Lower lobe of right lung (tissue), 2 donors: ENCODE data around the gene ZNF615. TPM values are rescaled to one million over a fixed set of nuclear protein-coding genes. Genes with fewer than 3 reads are reported as not detected.
"Not testable (repeated sequence)": the region's sequence is repeated elsewhere in the genome, so short reads cannot be mapped to it uniquely, and the experiment has no call there.

Source experiments
- ATAC-seq, 2 donors: fragments of 200-7000 bp; cut with Tn5 transposase; one replicate each; pipeline ENCODE4 v1.9.1; 2020 to 2022; ENCODE audit warnings: mild to moderate bottlenecking in 2 of 2, moderate library complexity in 2 of 2
- DNase-seq: peaks from one replicate; pipeline ENCODE4 v3.0.0-alpha.2; 2020
- H3K27ac ChIP-seq: fragments of 200-600 bp; one replicate; pipeline ENCODE4 v1.8.0; 2022
- H3K27me3 ChIP-seq: fragments of 200-600 bp; one replicate; pipeline ENCODE4 v1.8.0; 2022; ENCODE audit warnings: low read depth
- H3K36me3 ChIP-seq: fragments of 200-600 bp; one replicate; pipeline ENCODE4 v1.8.0; 2022; ENCODE audit warnings: mild to moderate bottlenecking
- H3K4me1 ChIP-seq: fragments of 200-600 bp; one replicate; pipeline ENCODE4 v1.8.0; 2022
- H3K4me3 ChIP-seq: fragments of 200-600 bp; one replicate; pipeline ENCODE4 v1.8.0; 2022; ENCODE audit warnings: mild to moderate bottlenecking
- H3K9me3 ChIP-seq: fragments of 200-600 bp; one replicate; pipeline ENCODE4 v1.8.0; 2022
- intact Hi-C: fragments of 100-400 bp; cut with DNase I; formaldehyde crosslinking; loops from one replicate; pipeline ENCODE4 v1.11.0; 2022
- total RNA-seq: library from RNA; stranded (reverse); fragmentation: NEBNext Ultra II Directional; extraction: Animal tissue kit (Norgen Biotek cat#: 25700); gene quantifications from one replicate; pipeline ENCODE4 v1.2.1, GENCODE V29; 2021
- TF ChIP-seq, protein P1 (sequence below): fragments of 200-600 bp; IDR thresholded peaks from one replicate; pipeline ENCODE4 v1.8.0; 2022; ENCODE audit warnings: antibody characterized with exemption, mild to moderate bottlenecking
- donor health status: DM: no; HTN: yes; CAD: no; lungs with severe emphysema.

Gene ZNF615
- total RNA-seq, 1 donor from 2014 or later: 9.6 TPM

DNA sequence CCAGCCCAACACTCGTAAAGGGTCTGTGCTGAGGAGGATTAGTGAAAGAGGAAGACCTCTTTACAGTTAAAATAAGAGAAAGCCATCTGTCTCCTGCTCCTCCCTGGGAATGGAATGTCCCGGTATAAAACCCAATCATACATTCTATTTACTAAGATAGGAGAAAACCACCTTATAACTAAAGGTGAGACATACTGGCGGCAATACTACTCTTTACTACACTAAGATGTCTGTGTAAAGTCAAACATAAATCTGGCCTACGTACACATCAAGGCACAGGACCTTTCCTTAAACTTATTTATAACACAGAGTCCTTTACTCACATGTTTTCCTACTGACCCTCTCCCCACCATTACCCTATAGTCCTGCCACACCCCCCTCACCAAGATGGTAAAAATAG lies 24.6 kb downstream of the ZNF615 start:
- Histone ChIP-seq H3K9me3 (peaks cover 77% of the 10 kb centered on the region), H3K27ac (no peak overlapping the region), H3K27me3 (no peaks in the 10 kb centered on the region), H3K36me3 (peaks cover 14% of the 10 kb centered on the region), H3K4me1 (peaks cover 12% of the 10 kb centered on the region), H3K4me3 (no peak overlapping the region)
- TF ChIP-seq, protein P1, sequence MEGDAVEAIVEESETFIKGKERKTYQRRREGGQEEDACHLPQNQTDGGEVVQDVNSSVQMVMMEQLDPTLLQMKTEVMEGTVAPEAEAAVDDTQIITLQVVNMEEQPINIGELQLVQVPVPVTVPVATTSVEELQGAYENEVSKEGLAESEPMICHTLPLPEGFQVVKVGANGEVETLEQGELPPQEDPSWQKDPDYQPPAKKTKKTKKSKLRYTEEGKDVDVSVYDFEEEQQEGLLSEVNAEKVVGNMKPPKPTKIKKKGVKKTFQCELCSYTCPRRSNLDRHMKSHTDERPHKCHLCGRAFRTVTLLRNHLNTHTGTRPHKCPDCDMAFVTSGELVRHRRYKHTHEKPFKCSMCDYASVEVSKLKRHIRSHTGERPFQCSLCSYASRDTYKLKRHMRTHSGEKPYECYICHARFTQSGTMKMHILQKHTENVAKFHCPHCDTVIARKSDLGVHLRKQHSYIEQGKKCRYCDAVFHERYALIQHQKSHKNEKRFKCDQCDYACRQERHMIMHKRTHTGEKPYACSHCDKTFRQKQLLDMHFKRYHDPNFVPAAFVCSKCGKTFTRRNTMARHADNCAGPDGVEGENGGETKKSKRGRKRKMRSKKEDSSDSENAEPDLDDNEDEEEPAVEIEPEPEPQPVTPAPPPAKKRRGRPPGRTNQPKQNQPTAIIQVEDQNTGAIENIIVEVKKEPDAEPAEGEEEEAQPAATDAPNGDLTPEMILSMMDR: no peak
- intact Hi-C loops: no loop called here
- ATAC-seq (no peak), DNase-seq (no peak)

DNA sequence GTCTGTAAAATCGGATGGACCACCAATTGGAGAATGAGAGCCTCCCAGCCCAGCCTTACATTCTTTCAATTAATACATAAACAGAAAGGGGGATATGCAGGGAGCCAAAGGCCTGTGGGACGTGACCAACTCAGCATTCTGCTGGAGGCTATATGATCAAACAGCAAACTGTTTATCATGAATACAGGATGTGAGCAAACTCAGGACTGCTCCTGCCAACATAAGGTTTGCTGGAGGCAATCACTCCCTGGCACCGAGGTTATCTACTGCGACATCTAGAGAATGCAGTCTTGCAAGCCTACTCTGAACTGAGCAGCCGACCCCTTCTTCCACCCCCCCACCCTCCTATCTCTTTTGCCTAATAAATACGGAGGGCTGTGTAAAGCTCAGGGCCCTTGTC lies 27.1 kb downstream of the ZNF615 start:
- DNase-seq, ATAC-seq, H3K4me3 ChIP-seq, H3K27ac ChIP-seq, H3K27me3 ChIP-seq, intact Hi-C loops: not testable (repeated sequence)
- Histone ChIP-seq H3K9me3 (peaks cover 88% of the 10 kb centered on the region), H3K36me3 (peaks cover 14% of the 10 kb centered on the region), H3K4me1 (peaks cover 12% of the 10 kb centered on the region)

DNA sequence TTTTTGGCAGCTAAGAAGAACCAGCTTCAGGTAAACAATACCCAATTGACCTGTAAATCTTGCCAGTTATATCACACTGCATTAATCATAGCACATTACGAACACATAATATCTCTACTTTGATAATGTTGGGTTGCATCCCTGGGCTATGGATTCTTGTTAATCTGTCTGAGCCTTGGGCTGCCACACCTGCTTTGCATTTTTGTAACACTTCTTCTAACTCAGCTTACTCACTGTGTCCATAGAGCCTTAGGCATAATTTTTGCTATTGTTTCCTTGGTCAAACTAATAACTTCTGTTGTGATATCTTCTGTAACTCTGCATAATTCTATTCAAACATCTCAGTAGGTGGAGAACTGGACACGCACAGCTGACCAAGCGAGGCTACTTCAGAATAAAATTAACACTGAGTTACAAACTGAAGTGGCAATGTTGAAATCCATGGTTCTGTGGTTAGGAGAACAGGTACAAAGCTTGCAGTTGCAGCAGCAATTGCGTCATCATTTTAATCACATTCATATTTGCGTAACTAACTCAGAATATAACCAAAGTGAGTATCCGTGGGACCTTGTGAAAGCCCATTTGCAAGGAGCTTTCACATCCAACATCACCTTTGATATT lies 27.8 kb downstream of the ZNF615 start:
- TF ChIP-seq, protein P1: no peak
- H3K27ac ChIP-seq: no peak overlapping the region
- DNase-seq: no peak
- H3K9me3 ChIP-seq: peaks cover 95% of the 10 kb centered on the region
- no peak overlapping the region for H3K4me3 ChIP-seq
- H3K27me3 ChIP-seq: no peaks in the 10 kb centered on the region
- peaks cover 5% of the 10 kb centered on the region for H3K4me1 ChIP-seq
- ATAC-seq: no peak
- intact Hi-C loops: no loop called here
- peaks cover 14% of the 10 kb centered on the region for H3K36me3 ChIP-seq

DNA sequence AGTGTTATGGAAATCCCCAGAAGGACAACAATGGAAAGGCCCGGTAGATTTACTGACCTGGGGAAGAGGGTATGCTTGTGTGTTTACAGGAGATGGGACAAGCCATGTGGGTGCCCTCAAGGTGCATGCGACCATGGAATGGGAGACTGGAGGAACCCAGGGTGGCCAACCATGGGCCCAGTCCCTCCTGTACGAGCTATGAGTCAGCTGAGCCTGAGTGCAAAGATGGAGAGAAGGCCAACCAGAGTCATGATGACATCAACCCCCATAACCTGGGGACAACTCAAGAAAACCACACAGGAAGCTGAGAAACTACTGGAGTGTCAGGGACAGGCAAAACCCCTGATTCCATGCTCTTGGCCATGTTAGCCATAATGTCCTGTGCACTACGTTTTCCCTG lies 29.1 kb downstream of the ZNF615 start:
- Histone ChIP-seq H3K36me3 (peaks cover 21% of the 10 kb centered on the region), H3K4me3 (no peak overlapping the region), H3K4me1 (no peaks in the 10 kb centered on the region), H3K9me3 (peaks cover 97% of the 10 kb centered on the region), H3K27me3 (no peaks in the 10 kb centered on the region), H3K27ac (no peak overlapping the region)
- DNase-seq (no peak), ATAC-seq (no peak)
- TF ChIP-seq, protein P1: no peak
- intact Hi-C loops: no loop called here

DNA sequence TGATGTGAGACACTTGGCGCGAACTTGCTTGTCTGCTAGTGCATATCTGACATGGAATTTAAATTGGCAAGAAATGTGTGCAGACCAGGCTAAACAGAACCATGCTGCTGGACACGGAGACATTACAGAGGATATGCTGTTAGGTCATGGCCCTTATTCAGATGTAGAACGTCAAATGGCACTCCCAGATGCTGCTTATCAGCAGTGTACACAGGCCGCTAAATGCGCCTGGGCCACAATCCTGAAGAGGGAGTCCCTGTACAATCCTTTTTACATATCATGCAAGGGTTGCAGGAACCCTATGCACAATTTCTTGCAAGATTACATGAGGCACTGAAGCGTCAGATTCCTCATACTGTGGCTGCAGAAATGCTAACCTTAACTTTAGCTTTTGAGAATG lies 30.7 kb downstream of the ZNF615 start:
- ATAC-seq (no peak), DNase-seq (no peak)
- intact Hi-C loops: no loop called here
- no peak overlapping the region for H3K4me3 ChIP-seq
- peaks cover 36% of the 10 kb centered on the region for H3K36me3 ChIP-seq
- no peaks in the 10 kb centered on the region for H3K27me3 ChIP-seq
- TF ChIP-seq, protein P1: no peak
- H3K27ac ChIP-seq: no peak overlapping the region
- peaks cover 99% of the 10 kb centered on the region for H3K9me3 ChIP-seq
- H3K4me1 ChIP-seq: no peaks in the 10 kb centered on the region

- H3K27ac ChIP-seq: no peak overlapping the region
- H3K4me1 ChIP-seq: no peaks in the 10 kb centered on the region
- TF ChIP-seq, protein P1: no peak
- peaks cover 99% of the 10 kb centered on the region for H3K9me3 ChIP-seq
- peaks cover 41% of the 10 kb centered on the region for H3K36me3 ChIP-seq
- H3K4me3 ChIP-seq: no peak overlapping the region
- H3K27me3 ChIP-seq: no peaks in the 10 kb centered on the region
- intact Hi-C loops: no loop called here
- ATAC-seq: no peak
- no peak for DNase-seq
Measured at GRCh38 chr19:51976852-51977251, 31.2 kb downstream of the ZNF615 start.

DNA sequence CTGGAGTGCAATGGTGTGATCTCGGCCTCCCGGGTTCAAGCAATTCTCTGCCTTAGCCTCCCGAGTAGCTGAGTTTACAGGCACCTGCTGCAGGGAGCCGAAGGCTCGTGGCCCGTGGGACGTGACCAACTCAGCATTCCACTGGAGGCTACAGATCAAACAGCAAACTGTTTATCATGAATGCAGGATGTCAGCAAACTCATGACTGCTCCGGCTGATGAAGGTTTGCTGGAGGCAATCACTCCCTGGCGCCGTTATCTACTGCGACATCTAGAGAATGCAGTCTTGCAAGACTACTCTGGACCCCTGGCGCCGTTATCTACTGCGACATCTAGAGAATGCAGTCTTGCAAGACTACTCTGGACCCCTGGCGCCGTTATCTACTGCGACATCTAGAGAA lies 32.2 kb downstream of the ZNF615 start:
- H3K27ac ChIP-seq, H3K4me3 ChIP-seq, intact Hi-C loops, H3K27me3 ChIP-seq, DNase-seq, ATAC-seq, H3K4me1 ChIP-seq: not testable (repeated sequence)
- H3K36me3 ChIP-seq: peaks cover 44% of the 10 kb centered on the region
- peaks cover 99% of the 10 kb centered on the region for H3K9me3 ChIP-seq
